ENCODE data around the gene RMI2.
"Not testable (repeated sequence)": the region's sequence is repeated elsewhere in the genome, so short reads cannot be mapped to it uniquely, and the experiment has no call there.

Gene RMI2

GRCh38 chr16:11353158-11353557 is 7.9 kb downstream of the RMI2 start:
- DNase-seq (ENCODE audit: low read depth, low spot score), result no peak

- DNase-seq (ENCODE audit: low read depth, low spot score), result no peak
These were observed 9.1 kb downstream of the RMI2 start for GRCh38 chr16:11354407-11354732.

GRCh38 chr16:11354733-11355574 is 9.7 kb downstream of the RMI2 start:
- no peak for DNase-seq (ENCODE audit: low read depth, low spot score)

GRCh38 chr16:11355862-11356261 is 10.6 kb downstream of the RMI2 start:
- no peak for DNase-seq (ENCODE audit: low read depth, low spot score)

- no peak for DNase-seq (ENCODE audit: low read depth, low spot score)
These were observed 11.5 kb downstream of the RMI2 start for GRCh38 chr16:11356573-11357331.

- DNase-seq (ENCODE audit: low read depth, low spot score), result no peak
These were observed 13.3 kb downstream of the RMI2 start for GRCh38 chr16:11358531-11358930.

GRCh38 chr16:11359370-11359769 is 14.1 kb downstream of the RMI2 start:
- DNase-seq (ENCODE audit: low read depth, low spot score), result no peak

GRCh38 chr16:11360641-11361373 is 15.5 kb downstream of the RMI2 start:
- no peak for DNase-seq (ENCODE audit: low read depth, low spot score)

GRCh38 chr16:11361701-11362451 is 16.6 kb downstream of the RMI2 start:
- DNase-seq (ENCODE audit: low read depth, low spot score), result no peak

GRCh38 chr16:11363927-11364258 is 18.6 kb downstream of the RMI2 start:
- no peak for DNase-seq (ENCODE audit: low read depth, low spot score)

GRCh38 chr16:11367483-11367906 is 22.2 kb downstream of the RMI2 start:
- DNase-seq (ENCODE audit: low read depth, low spot score), result no peak

GRCh38 chr16:11370084-11370931 is 25.0 kb downstream of the RMI2 start:
- no peak for DNase-seq (ENCODE audit: low read depth, low spot score)

GRCh38 chr16:11370932-11371279 is 25.6 kb downstream of the RMI2 start:
- DNase-seq (ENCODE audit: low read depth, low spot score), result not testable (repeated sequence)

- no peak for DNase-seq (ENCODE audit: low read depth, low spot score)
These were observed 27.0 kb downstream of the RMI2 start for GRCh38 chr16:11372073-11372828.

- DNase-seq (ENCODE audit: low read depth, low spot score), result no peak
These were observed 27.6 kb downstream of the RMI2 start for GRCh38 chr16:11372829-11373306.

- DNase-seq (ENCODE audit: low read depth, low spot score), result no peak
These were observed 29.0 kb downstream of the RMI2 start for GRCh38 chr16:11374255-11374654.

GRCh38 chr16:11377154-11377553 is 31.9 kb downstream of the RMI2 start:
- no peak for DNase-seq (ENCODE audit: low read depth, low spot score)

GRCh38 chr16:11378951-11379350 is 33.7 kb downstream of the RMI2 start:
- DNase-seq (ENCODE audit: low read depth, low spot score), result not testable (repeated sequence)

- no peak for DNase-seq (ENCODE audit: low read depth, low spot score)
These were observed 34.2 kb downstream of the RMI2 start for GRCh38 chr16:11379420-11379819.

- no peak for DNase-seq (ENCODE audit: low read depth, low spot score)
These were observed 35.6 kb downstream of the RMI2 start for GRCh38 chr16:11380836-11381235.

Data from brain pericyte (primary cell).